Duodenal mucosa (tissue), 2 donors: ENCODE data around the gene GRIK4.

ENCODE experiments used
- H3K27ac ChIP-seq: one replicate; pipeline ENCODE4 v1.7.0; 2013; ENCODE audit warnings: low read depth, low read length
- H3K27me3 ChIP-seq, 2 donors: one replicate each; pipeline ENCODE4 v1.7.0; 2013; ENCODE audit warnings: low read length in 2 of 2, control low read depth in 1 of 2; ENCODE audit not compliant: insufficient read depth in 2 of 2, control insufficient read depth in 1 of 2
- H3K36me3 ChIP-seq, 2 donors: one replicate each; pipeline ENCODE4 v1.7.0; 2013; ENCODE audit warnings: low read length in 2 of 2, control low read depth in 1 of 2; ENCODE audit not compliant: insufficient read depth in 2 of 2, control insufficient read depth in 1 of 2
- H3K4me1 ChIP-seq, 2 donors: one replicate each; pipeline ENCODE4 v1.7.0; 2013; ENCODE audit warnings: low read length in 2 of 2, control low read depth in 1 of 2; ENCODE audit not compliant: insufficient read depth in 2 of 2, control insufficient read depth in 1 of 2
- H3K4me3 ChIP-seq, 2 donors: one replicate each; pipeline ENCODE4 v1.7.0; 2013; ENCODE audit warnings: low read length in 2 of 2, low read depth in 1 of 2
- H3K9ac ChIP-seq, 2 donors: one replicate each; pipeline ENCODE4 v1.7.0; 2013; ENCODE audit warnings: low read length in 2 of 2, low read depth in 1 of 2
- H3K9me3 ChIP-seq, 2 donors: one replicate each; pipeline ENCODE4 v1.7.0; 2013; ENCODE audit warnings: low read length in 2 of 2, control low read depth in 1 of 2; ENCODE audit not compliant: control insufficient read depth in 1 of 2

The GRIK4 gene

DNA sequence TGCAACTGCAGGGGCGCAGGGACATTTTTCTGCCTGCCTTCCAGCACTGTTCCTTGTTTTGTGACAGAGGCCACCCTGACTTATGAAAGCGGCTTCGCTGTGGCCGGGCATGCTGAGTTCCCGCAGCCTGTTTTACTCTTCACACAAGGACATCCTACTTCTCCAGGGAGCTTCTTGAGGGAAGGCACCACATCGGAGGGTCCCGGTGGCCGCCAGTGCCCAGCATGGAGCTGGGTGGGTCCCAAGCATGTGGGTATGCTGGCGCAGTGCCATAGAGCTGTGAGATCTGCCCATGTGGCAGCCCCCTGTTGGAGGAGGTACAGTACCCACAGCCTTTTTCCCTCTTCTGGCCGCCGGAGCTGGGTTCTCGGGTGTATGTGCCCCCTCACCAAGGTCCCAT, 136.1 kb downstream of the GRIK4 start:
- H3K27ac ChIP-seq = no peak overlapping the region
- no peaks in the 10 kb centered on the region for H3K4me1 ChIP-seq
- H3K36me3 ChIP-seq = no peaks in the 10 kb centered on the region
- H3K27me3 ChIP-seq = peaks cover 0 to 6% of the 10 kb centered on the region in 2 donors
- H3K9ac ChIP-seq = no peak overlapping the region
- no peaks in the 10 kb centered on the region for H3K9me3 ChIP-seq
- no peak overlapping the region for H3K4me3 ChIP-seq

DNA sequence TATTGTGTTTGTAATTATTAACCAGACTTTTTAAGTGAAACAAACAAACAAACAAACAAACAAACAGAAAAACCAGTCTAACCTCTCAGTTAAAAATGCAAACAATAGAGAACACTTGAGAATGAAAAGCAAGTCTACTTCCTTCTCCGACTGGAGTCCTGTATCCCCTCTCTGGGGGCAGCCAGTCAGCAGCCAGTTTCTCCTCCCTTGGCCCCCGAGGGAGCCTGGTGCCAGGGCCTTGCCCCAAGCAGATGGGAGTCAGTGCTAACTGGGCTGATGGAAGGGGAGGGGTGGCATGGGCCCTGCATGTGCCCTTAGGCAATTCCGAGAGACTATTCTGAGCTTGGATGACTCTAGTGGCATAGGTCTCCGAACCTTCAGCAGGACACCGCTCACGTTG, 137.2 kb downstream of the GRIK4 start:
- H3K36me3 ChIP-seq = no peaks in the 10 kb centered on the region
- H3K27ac ChIP-seq = no peak overlapping the region
- no peak overlapping the region for H3K9ac ChIP-seq
- H3K9me3 ChIP-seq = no peaks in the 10 kb centered on the region
- peaks cover 0 to 6% of the 10 kb centered on the region in 2 donors for H3K27me3 ChIP-seq
- H3K4me1 ChIP-seq = no peaks in the 10 kb centered on the region
- no peak overlapping the region for H3K4me3 ChIP-seq

DNA sequence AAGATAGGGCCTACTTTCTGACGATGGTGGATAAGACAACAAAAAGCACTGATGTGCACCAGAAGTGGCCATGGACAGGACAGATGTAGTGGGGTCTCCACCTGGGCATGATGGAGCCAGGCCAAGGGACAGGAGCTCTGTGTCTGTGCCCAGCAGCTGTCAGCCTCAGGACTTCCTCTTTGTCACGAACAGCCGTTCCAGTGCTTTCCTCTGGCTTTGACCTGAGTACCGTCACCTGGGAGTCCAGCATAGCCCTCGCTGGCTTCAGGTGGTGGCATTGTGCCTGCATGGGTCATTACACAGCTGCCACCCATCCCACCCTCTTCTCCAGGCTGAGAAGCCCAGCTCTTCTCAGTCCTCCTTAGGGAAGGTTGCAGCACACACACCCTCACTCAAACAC, 137.8 kb downstream of the GRIK4 start:
- Histone ChIP-seq H3K27me3 (peaks cover 0 to 6% of the 10 kb centered on the region in 2 donors), H3K9me3 (no peaks in the 10 kb centered on the region), H3K4me1 (no peaks in the 10 kb centered on the region), H3K9ac (no peak overlapping the region), H3K4me3 (no peak overlapping the region), H3K27ac (no peak overlapping the region), H3K36me3 (no peaks in the 10 kb centered on the region)

DNA sequence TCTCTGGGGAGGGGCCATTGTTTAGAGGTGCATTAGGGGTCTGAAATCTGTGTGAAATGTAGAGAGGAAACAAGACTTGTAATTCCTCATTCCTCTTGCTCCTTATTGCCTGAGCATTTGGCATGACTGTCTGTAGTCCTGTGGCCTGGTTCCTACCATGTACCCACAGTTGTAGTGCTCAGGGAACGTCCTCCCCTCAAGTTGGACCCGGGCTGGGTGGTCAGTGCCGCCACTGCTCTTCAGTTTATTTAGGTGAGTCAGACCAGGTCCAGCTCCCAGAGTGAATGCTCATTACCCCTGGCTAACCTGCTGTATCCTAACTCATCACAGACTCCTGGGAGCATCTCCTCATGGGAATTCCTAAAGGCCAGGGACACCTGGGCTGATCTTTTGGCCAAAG, 139.8 kb downstream of the GRIK4 start:
- H3K9ac ChIP-seq = no peak overlapping the region
- H3K36me3 ChIP-seq = no peaks in the 10 kb centered on the region
- peaks cover 0 to 1% of the 10 kb centered on the region in 2 donors for H3K27me3 ChIP-seq
- H3K27ac ChIP-seq = no peak overlapping the region
- no peaks in the 10 kb centered on the region for H3K9me3 ChIP-seq
- H3K4me1 ChIP-seq = no peaks in the 10 kb centered on the region
- no peak overlapping the region for H3K4me3 ChIP-seq

DNA sequence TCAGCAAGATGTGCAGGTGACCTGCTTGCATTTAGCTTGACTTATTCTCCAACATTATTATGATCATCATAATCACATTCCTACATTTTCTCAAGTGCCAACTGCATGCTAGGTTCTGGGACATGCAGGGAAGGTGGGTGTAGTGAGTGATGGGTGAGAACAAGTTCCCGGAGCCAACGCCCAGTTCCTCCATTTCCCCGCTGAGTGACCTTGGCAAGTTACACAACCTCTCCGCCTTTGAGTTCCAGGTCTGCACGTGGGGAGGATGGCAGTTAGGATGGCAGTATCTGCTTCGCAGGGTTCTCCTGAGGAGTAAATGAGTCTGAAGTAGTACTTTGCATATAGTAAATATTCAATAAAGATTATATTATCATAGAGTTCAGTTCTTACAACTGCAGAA, 140.3 kb downstream of the GRIK4 start:
- H3K4me1 ChIP-seq = no peaks in the 10 kb centered on the region
- no peak overlapping the region for H3K4me3 ChIP-seq
- H3K36me3 ChIP-seq = no peaks in the 10 kb centered on the region
- no peak overlapping the region for H3K27ac ChIP-seq
- no peaks in the 10 kb centered on the region for H3K27me3 ChIP-seq
- no peak overlapping the region for H3K9ac ChIP-seq
- H3K9me3 ChIP-seq = no peaks in the 10 kb centered on the region

DNA sequence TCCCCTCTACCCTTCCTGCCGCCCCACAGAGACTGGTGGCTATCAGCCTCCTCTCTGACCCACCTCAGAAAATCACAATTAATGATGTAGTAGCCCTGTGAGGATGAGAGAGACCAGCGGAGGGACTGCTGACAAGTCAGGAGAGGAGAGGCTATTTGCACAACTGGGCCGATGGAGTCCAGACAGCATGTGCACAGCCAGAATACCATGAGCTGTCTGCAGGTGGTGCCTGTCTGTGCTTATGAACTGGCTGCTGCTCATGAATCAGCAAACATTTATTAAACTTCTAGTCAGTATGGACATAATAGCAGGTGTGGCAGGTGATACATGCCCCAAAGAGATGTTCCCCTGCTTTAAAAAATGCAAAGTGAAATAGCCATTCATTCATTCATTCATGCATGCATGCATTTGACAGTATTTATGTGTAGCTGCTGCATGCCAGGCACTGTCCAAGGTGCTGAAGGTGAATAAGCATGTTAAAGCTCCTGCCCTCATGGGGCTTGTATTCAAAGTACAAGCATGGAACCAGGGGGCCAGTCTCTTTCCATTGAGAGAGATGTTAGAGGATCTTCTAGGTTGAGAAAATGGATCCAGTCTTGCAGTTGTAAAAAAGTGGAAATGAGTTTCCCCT, 141.3 kb downstream of the GRIK4 start:
- Histone ChIP-seq H3K36me3 (no peaks in the 10 kb centered on the region), H3K27me3 (no peaks in the 10 kb centered on the region), H3K9ac (no peak overlapping the region), H3K9me3 (no peaks in the 10 kb centered on the region), H3K4me1 (no peaks in the 10 kb centered on the region), H3K27ac (no peak overlapping the region), H3K4me3 (no peak overlapping the region)

DNA sequence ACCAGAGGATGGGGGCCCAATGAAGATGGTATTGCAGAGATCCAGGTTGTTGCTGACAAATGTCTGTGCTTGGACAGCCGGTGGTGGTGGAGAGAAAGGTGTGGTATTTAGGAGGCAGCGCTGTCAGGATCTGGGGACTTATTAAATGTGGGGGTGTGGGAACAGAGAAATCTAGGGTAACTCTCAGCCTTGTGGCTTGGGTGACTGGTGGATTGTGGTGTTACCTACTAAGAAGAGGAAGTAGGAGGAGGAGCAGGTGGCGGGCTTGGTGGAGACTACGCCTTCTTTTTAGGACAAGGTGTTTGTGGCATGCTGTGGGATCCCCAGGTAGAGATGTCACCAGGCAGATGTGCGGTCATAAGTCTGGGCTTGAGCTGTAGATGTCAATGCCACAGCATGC, 144.0 kb downstream of the GRIK4 start:
- Histone ChIP-seq H3K4me3 (no peak overlapping the region), H3K4me1 (no peaks in the 10 kb centered on the region), H3K36me3 (no peaks in the 10 kb centered on the region), H3K27ac (no peak overlapping the region), H3K9ac (no peak overlapping the region), H3K27me3 (no peaks in the 10 kb centered on the region), H3K9me3 (no peaks in the 10 kb centered on the region)

DNA sequence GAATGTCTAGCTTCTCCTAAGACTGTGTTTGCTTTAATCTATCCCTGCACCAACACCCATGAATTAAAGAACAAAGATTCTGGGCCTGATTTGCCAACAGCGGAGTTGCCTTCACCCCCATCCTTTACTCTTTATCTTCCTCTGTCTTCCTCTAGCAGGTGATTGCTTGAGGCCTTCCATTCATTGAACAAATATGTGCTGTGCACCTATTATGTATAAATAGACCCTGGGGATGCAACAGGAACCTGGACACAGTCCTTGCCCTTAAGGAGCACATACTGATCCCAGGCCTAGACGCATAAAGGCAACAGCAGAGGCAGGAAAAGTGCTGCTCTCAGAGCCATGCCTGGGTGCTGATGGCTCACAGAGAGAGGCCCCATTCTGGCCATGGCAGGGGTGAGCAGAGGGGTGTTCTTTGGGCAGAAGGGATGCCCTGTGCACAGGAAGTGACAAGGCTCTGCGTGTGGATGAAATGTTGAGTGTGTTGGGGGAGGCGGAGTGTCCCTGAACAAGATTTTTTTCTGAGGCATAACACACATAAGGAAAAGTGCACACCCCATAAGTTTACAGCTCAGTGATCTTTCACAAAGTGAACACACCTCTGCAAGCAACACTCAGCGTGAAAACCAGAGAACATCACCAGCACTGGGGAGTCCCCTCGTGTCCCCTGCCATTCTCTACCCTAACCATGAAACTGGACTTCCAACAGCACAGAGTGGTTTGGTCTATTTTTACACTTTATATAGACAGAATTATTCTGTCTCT, 145.9 kb downstream of the GRIK4 start:
- Histone ChIP-seq H3K27me3 (no peaks in the 10 kb centered on the region), H3K9ac (no peak overlapping the region), H3K4me3 (no peak overlapping the region), H3K9me3 (no peaks in the 10 kb centered on the region), H3K36me3 (no peaks in the 10 kb centered on the region), H3K4me1 (no peaks in the 10 kb centered on the region), H3K27ac (no peak overlapping the region)

DNA sequence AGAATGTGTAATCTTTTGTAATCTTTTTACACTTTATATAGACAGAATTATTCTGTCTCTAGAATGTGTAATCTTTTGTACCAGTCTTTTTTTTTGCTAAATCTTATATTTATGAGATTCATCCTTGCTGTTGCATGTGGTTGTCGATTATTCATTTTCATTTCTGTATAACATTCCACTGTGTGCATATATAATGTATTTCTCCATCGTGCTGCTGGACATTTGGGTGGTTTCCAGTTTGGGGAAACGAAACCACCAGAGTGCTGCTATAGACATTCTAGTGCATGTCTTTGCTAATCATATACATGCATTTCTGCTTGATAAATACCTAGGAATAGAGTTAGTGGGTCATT, 146.5 kb downstream of the GRIK4 start:
- H3K4me3 ChIP-seq = no peak overlapping the region
- no peaks in the 10 kb centered on the region for H3K27me3 ChIP-seq
- H3K4me1 ChIP-seq = no peaks in the 10 kb centered on the region

DNA sequence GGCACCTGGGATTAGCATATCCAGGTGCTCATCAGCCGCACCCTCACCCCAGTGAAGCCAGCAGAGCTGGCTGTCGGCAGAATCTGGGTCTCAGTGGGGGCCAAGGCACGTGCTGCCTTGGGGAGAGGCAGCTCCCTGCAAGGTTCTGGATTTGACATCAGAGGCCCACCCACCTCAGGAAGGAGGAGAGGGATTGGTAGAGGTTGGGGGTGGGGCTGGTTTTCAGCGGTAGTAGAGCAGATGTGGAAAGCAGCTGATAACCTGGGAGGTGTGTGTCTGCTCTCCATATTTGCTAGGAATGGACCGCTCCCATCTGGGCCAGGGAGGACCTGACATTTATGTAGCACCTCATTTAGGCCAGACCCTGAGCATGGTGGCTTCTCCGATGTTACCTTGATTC, 147.5 kb downstream of the GRIK4 start:
- H3K4me3 ChIP-seq = no peak overlapping the region
- H3K27me3 ChIP-seq = no peaks in the 10 kb centered on the region
- no peaks in the 10 kb centered on the region for H3K4me1 ChIP-seq
- no peaks in the 10 kb centered on the region for H3K9me3 ChIP-seq
- H3K9ac ChIP-seq = no peak overlapping the region
- H3K27ac ChIP-seq = no peak overlapping the region
- H3K36me3 ChIP-seq = no peaks in the 10 kb centered on the region

More for the DNA sequence above, 146.5 kb downstream of the GRIK4 start:
- H3K9me3 ChIP-seq = no peaks in the 10 kb centered on the region
- H3K36me3 ChIP-seq = no peaks in the 10 kb centered on the region
- no peak overlapping the region for H3K27ac ChIP-seq
- no peak overlapping the region for H3K9ac ChIP-seq
